Measurements from ENCODE around the gene CCBE1. TPM values are rescaled to one million over a fixed set of nuclear protein-coding genes. Genes with fewer than 3 reads are reported as not detected.

Gene CCBE1
- total RNA-seq, 3 donors from 2014 or later (not counting 1 experiment from before 2014, with no cell fraction given) = 0.05 TPM; not detected in 2

GRCh38 chr18:59707306-59707705 lies 10.1 kb upstream of the CCBE1 start:
- ATAC-seq (no peak), DNase-seq (no peak)
- H3K4me3 Mint-ChIP-seq = no peak overlapping the region
- no peaks in the 10 kb centered on the region for H3K4me1 Mint-ChIP-seq
- Histone ChIP-seq H3K27ac (ENCODE audit: low read length) (no peak overlapping the region), H3K36me3 (ENCODE audit: control insufficient read depth, insufficient read depth, low read length) (no peaks in the 10 kb centered on the region), H3K4me1 (ENCODE audit: control insufficient read depth, insufficient read depth, low read length) (no peaks in the 10 kb centered on the region), H3K4me3 (ENCODE audit: low read length) (no peak overlapping the region), H3K9me3 (ENCODE audit: control insufficient read depth, insufficient read depth, low read length) (no peaks in the 10 kb centered on the region), H3K27me3 (ENCODE audit: control insufficient read depth, insufficient read depth, low read length) (no peaks in the 10 kb centered on the region)
- no peak overlapping the region for H3K27ac Mint-ChIP-seq
- no peaks in the 10 kb centered on the region for H3K27me3 Mint-ChIP-seq (ENCODE audit: low read depth in 2 of 2)
- H3K9me3 Mint-ChIP-seq = peaks cover 0 to 2% of the 10 kb centered on the region in 2 donors
- H3K36me3 Mint-ChIP-seq = no peaks in the 10 kb centered on the region
- no peak for TF ChIP-seq CTCF (IDR thresholded peaks at IDR 0.05)
- 77% methylated on average over 2 of the region's 2 CpGs for WGBS (ENCODE audit: insufficient coverage)
- intact Hi-C loops (cut with micrococcal nuclease) = no loop called here

GRCh38 chr18:59706499-59706898 lies 9.3 kb upstream of the CCBE1 start:
- H3K4me1 Mint-ChIP-seq = no peaks in the 10 kb centered on the region
- intact Hi-C loops (cut with micrococcal nuclease) = no loop called here
- H3K27me3 Mint-ChIP-seq (ENCODE audit: low read depth in 2 of 2) = no peaks in the 10 kb centered on the region
- Histone ChIP-seq H3K27ac (ENCODE audit: low read length) (no peak overlapping the region), H3K4me1 (ENCODE audit: control insufficient read depth, insufficient read depth, low read length) (no peaks in the 10 kb centered on the region), H3K27me3 (ENCODE audit: control insufficient read depth, insufficient read depth, low read length) (no peaks in the 10 kb centered on the region), H3K36me3 (ENCODE audit: control insufficient read depth, insufficient read depth, low read length) (no peaks in the 10 kb centered on the region), H3K9me3 (ENCODE audit: control insufficient read depth, insufficient read depth, low read length) (no peaks in the 10 kb centered on the region), H3K4me3 (ENCODE audit: low read length) (no peak overlapping the region)
- H3K9me3 Mint-ChIP-seq = peaks cover 0 to 2% of the 10 kb centered on the region in 2 donors
- no peak for ATAC-seq
- no peak for DNase-seq
- no peak overlapping the region for H3K4me3 Mint-ChIP-seq
- no peak for TF ChIP-seq CTCF (IDR thresholded peaks at IDR 0.05)
- H3K36me3 Mint-ChIP-seq = no peaks in the 10 kb centered on the region
- H3K27ac Mint-ChIP-seq = no peak overlapping the region
- 75% methylated on average over 5 of the region's 5 CpGs for WGBS (ENCODE audit: insufficient coverage)

GRCh38 chr18:59705145-59705544 lies 7.9 kb upstream of the CCBE1 start:
- Histone ChIP-seq H3K36me3 (ENCODE audit: control insufficient read depth, insufficient read depth, low read length) (no peaks in the 10 kb centered on the region), H3K4me3 (ENCODE audit: low read length) (no peak overlapping the region), H3K27me3 (ENCODE audit: control insufficient read depth, insufficient read depth, low read length) (no peaks in the 10 kb centered on the region), H3K4me1 (ENCODE audit: control insufficient read depth, insufficient read depth, low read length) (no peaks in the 10 kb centered on the region), H3K9me3 (ENCODE audit: control insufficient read depth, insufficient read depth, low read length) (no peaks in the 10 kb centered on the region), H3K27ac (ENCODE audit: low read length) (no peak overlapping the region)
- no peak overlapping the region for H3K4me3 Mint-ChIP-seq
- DNase-seq (no peak), ATAC-seq (no peak)
- H3K27me3 Mint-ChIP-seq (ENCODE audit: low read depth in 2 of 2) = peaks cover 3 to 13% of the 10 kb centered on the region in 2 donors
- H3K4me1 Mint-ChIP-seq = no peaks in the 10 kb centered on the region
- H3K9me3 Mint-ChIP-seq = peaks cover 0 to 2% of the 10 kb centered on the region in 2 donors
- no peak overlapping the region for H3K27ac Mint-ChIP-seq
- intact Hi-C loops (cut with micrococcal nuclease) = no loop called here
- WGBS (ENCODE audit: insufficient coverage) = 78% methylated on average over 1 of the region's 1 CpG
- no peak for TF ChIP-seq CTCF (IDR thresholded peaks at IDR 0.05)
- H3K36me3 Mint-ChIP-seq = no peaks in the 10 kb centered on the region

- Histone ChIP-seq H3K27me3 (ENCODE audit: control insufficient read depth, insufficient read depth, low read length) (no peaks in the 10 kb centered on the region), H3K4me1 (ENCODE audit: control insufficient read depth, insufficient read depth, low read length) (no peaks in the 10 kb centered on the region), H3K27ac (ENCODE audit: low read length) (no peak overlapping the region), H3K4me3 (ENCODE audit: low read length) (no peak overlapping the region), H3K9me3 (ENCODE audit: control insufficient read depth, insufficient read depth, low read length) (no peaks in the 10 kb centered on the region), H3K36me3 (ENCODE audit: control insufficient read depth, insufficient read depth, low read length) (no peaks in the 10 kb centered on the region)
- H3K4me3 Mint-ChIP-seq = no peak overlapping the region
- intact Hi-C loops (cut with micrococcal nuclease) = no loop called here
- 100% methylated on average over 1 of the region's 1 CpG for WGBS (ENCODE audit: insufficient coverage)
- DNase-seq (no peak), ATAC-seq (no peak)
- H3K27me3 Mint-ChIP-seq (ENCODE audit: low read depth in 2 of 2) = peaks cover 3 to 20% of the 10 kb centered on the region in 2 donors
- peaks cover 0 to 2% of the 10 kb centered on the region in 2 donors for H3K9me3 Mint-ChIP-seq
- H3K36me3 Mint-ChIP-seq = no peaks in the 10 kb centered on the region
- TF ChIP-seq CTCF (IDR thresholded peaks at IDR 0.05) = no peak
- no peaks in the 10 kb centered on the region for H3K4me1 Mint-ChIP-seq
- no peak overlapping the region for H3K27ac Mint-ChIP-seq
These were observed 6.9 kb upstream of the CCBE1 start for GRCh38 chr18:59704146-59704545.

Measured in natural killer cell (primary cell).